ENCODE measurements around the gene PAK5. TPM values are rescaled to one million over a fixed set of nuclear protein-coding genes. Genes with fewer than 3 reads are reported as not detected.

Gene PAK5
- total and polyA plus RNA-seq, 2 donors (not counting 1 experiment from before 2014, with no cell fraction given) = not detected

GRCh38 chr20:9723501-9724202, 115.2 kb downstream of the PAK5 start:
- Mint-ChIP-seq H3K27me3 (no peaks in the 10 kb centered on the region), H3K27ac (no peak overlapping the region), H3K9me3 (ENCODE audit: insufficient read depth) (no peaks in the 10 kb centered on the region), H3K4me3 (no peak overlapping the region), H3K4me1 (no peaks in the 10 kb centered on the region)
- Histone ChIP-seq H3K4me2 (replicated peaks; ENCODE audit: low read depth, low read length, poor library complexity, severe bottlenecking) (no peak overlapping the region), H3K27me3 (replicated peaks in 1 of 4; ENCODE audit: control extremely low read depth in 1 of 4, control insufficient read depth in 3 of 4, insufficient read depth in 4 of 4, low read length in 3 of 4) (no peaks in the 10 kb centered on the region), H3K9ac (ENCODE audit: low read length) (no peak overlapping the region), H3K27ac (ENCODE audit: low read length in 2 of 2) (no peak overlapping the region), H3K36me3 (replicated peaks in 1 of 2; ENCODE audit: control extremely low read depth in 1 of 2, control insufficient read depth in 1 of 2, extremely low read depth in 1 of 2, insufficient read depth in 2 of 2, low read length in 1 of 2) (no peaks in the 10 kb centered on the region), H3K9me3 (ENCODE audit: control extremely low read depth in 1 of 3, control insufficient read depth in 2 of 3, insufficient read depth in 1 of 3, low read length in 2 of 3) (peaks cover 0 to 8% (median 0%) of the 10 kb centered on the region in 3 donors), H3K79me2 (ENCODE audit: control insufficient read depth, insufficient read depth, low read length) (no peaks in the 10 kb centered on the region), H4K20me1 (ENCODE audit: control insufficient read depth, insufficient read depth, low read length, poor library complexity, severe bottlenecking) (no peaks in the 10 kb centered on the region), H3K4me3 (ENCODE audit: control extremely low read depth in 1 of 5, extremely low read depth in 1 of 5, insufficient read depth in 1 of 5, low read depth in 2 of 5, low read length in 4 of 5) (no peak overlapping the region), H2AFZ (ENCODE audit: insufficient read depth, low read depth, low read length, poor library complexity, severe bottlenecking) (no peak overlapping the region), H3K4me1 (ENCODE audit: control insufficient read depth in 2 of 2, insufficient read depth in 2 of 2, low read length in 2 of 2) (no peaks in the 10 kb centered on the region)
- CTCF ChIA-PET = interaction anchor here (1.0 kb wide), 1 partner anchor 9 kb away, joined by 3 read pairs; no protein-coding TSS in a partner anchor
- DNase-seq = no peak
- WGBS (ENCODE audit: insufficient coverage) = 96% methylated on average over 3 of the region's 7 CpGs
- intact Hi-C loops (cut with micrococcal nuclease) = no loop called here
- no peak for TF ChIP-seq CTCF (IDR thresholded peaks at IDR 0.05)
- no peak for TF ChIP-seq EZH2 (IDR thresholded peaks at IDR 0.05; ENCODE audit: borderline replicate concordance, insufficient read depth, low read depth, low read length, poor library complexity, severe bottlenecking)
- POLR2A ChIA-PET = no interaction called here
- ATAC-seq (ENCODE audit: low read depth) = no peak

DNA sequence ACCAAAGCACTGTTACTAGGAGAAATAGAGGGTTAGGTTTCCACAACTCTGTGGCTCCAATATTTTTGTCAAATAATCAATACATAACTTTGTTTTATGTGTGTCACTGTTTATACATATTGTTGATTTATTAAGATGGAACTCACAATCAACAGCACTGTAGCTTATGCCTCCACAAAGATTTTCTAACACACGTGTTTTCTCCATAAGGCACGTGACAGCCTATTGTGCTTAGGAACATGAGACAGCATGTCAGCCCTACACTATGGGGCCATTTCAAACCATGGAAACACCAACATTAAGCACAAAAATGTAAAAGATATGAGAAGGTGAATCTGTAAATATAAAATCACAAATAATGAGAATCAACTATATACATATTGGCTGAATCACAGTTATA, 127.0 kb downstream of the PAK5 start:
- no peaks in the 10 kb centered on the region for H3K27me3 ChIP-seq (replicated peaks in 1 of 4; ENCODE audit: control extremely low read depth in 1 of 4, control insufficient read depth in 3 of 4, insufficient read depth in 4 of 4, low read length in 3 of 4)
- H2AFZ ChIP-seq (ENCODE audit: insufficient read depth, low read depth, low read length, poor library complexity, severe bottlenecking) = no peak overlapping the region
- no peak for TF ChIP-seq CTCF (IDR thresholded peaks at IDR 0.05)
- no peak for TF ChIP-seq EZH2 (IDR thresholded peaks at IDR 0.05; ENCODE audit: borderline replicate concordance, insufficient read depth, low read depth, low read length, poor library complexity, severe bottlenecking)
- CTCF ChIA-PET = no interaction called here
- Mint-ChIP-seq H3K9me3 (ENCODE audit: insufficient read depth) (no peaks in the 10 kb centered on the region), H3K27ac (no peak overlapping the region), H3K27me3 (no peaks in the 10 kb centered on the region), H3K4me1 (no peaks in the 10 kb centered on the region), H3K4me3 (no peak overlapping the region)
- no peaks in the 10 kb centered on the region for H3K36me3 ChIP-seq (replicated peaks in 1 of 2; ENCODE audit: control extremely low read depth in 1 of 2, control insufficient read depth in 1 of 2, extremely low read depth in 1 of 2, insufficient read depth in 2 of 2, low read length in 1 of 2)
- H3K79me2 ChIP-seq (ENCODE audit: control insufficient read depth, insufficient read depth, low read length) = no peaks in the 10 kb centered on the region
- no peak overlapping the region for H3K4me2 ChIP-seq (replicated peaks; ENCODE audit: low read depth, low read length, poor library complexity, severe bottlenecking)
- no peak overlapping the region for H3K27ac ChIP-seq (ENCODE audit: low read length in 2 of 2)
- H3K4me3 ChIP-seq (ENCODE audit: control extremely low read depth in 1 of 5, extremely low read depth in 1 of 5, insufficient read depth in 1 of 5, low read depth in 2 of 5, low read length in 4 of 5) = no peak overlapping the region
- intact Hi-C loops (cut with micrococcal nuclease) = no loop called here
- ATAC-seq (ENCODE audit: low read depth) (no peak), DNase-seq (no peak)
- no peaks in the 10 kb centered on the region for H3K4me1 ChIP-seq (ENCODE audit: control insufficient read depth in 2 of 2, insufficient read depth in 2 of 2, low read length in 2 of 2)
- no peak overlapping the region for H3K9ac ChIP-seq (ENCODE audit: low read length)
- no peaks in the 10 kb centered on the region for H3K9me3 ChIP-seq (ENCODE audit: control extremely low read depth in 1 of 3, control insufficient read depth in 2 of 3, insufficient read depth in 1 of 3, low read length in 2 of 3)
- no CpG with 5 or more reads among the region's 2 CpGs for WGBS (ENCODE audit: insufficient coverage)
- no peaks in the 10 kb centered on the region for H4K20me1 ChIP-seq (ENCODE audit: control insufficient read depth, insufficient read depth, low read length, poor library complexity, severe bottlenecking)
- POLR2A ChIA-PET = no interaction called here

Measured in B cell (primary cell).